NCI-H69 (cell line): Measurements from ENCODE around the gene FGA.
A peak's percentile ranks its signal among the peaks of the same experiment; 100 is the strongest.

ENCODE experiments used
- DNase-seq: peaks from one replicate; lab custom pipeline; 2025; lab: John Stamatoyannopoulos, UW

The FGA gene

DNA sequence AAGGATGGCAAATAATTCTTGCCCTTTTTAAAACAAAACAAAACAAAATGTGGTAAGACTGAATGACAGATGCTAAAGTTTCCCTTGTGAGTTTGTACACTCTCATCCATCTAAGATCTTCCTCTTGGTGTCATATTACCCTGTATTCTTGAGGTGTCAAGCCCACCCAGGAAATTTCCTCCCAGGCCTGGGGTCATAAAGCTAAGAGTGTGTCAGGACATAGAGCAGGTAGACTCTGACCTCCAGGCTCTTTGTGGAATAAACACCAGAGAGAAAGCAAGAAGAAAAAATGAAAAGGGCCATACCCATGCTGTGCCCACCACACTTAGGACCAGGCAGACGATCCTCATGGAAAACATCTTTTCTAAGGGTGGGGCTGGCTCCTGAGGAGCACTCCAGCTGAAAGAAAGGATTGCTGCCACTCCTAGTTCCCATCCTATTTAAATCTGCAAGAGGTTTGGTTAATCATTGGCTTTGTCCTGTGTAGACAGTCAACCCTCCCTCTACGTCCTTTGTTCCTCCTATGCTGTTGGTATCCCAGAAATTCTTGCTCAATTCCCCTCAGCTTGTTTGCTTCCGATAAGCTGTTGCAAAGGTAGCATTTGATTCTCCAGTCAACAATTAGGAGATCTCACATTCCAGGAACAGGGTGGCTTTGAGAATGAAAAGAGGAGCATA is at the start of gene FGA:
Gene FGA, minus strand, starts transcription at position 414 of the 678 bp plus-strand sequence. Its CDS starts 55 bp downstream, at position 359.
- DNase-seq = no peak

DNA sequence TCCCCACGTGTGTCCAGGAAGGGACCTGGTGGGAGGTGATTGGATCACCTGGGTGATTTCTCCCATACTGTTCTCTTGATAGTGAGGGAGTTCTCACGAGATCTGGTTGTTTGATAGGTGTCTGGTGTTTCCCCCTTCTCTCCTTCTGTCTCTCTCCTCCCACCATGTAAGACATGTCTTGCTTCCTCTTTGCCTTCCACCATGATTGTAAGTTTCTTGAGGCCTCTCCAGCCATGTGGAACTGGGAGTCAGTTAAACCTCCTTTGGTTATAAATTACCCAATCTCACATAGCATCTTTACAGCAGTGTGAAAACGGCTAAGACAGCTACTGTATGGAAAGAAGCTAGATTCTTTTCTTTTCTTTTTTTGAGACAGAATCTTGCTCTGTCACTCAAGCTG is 43.5 kb upstream of the FGA start:
- DNase-seq = no peak

DNA sequence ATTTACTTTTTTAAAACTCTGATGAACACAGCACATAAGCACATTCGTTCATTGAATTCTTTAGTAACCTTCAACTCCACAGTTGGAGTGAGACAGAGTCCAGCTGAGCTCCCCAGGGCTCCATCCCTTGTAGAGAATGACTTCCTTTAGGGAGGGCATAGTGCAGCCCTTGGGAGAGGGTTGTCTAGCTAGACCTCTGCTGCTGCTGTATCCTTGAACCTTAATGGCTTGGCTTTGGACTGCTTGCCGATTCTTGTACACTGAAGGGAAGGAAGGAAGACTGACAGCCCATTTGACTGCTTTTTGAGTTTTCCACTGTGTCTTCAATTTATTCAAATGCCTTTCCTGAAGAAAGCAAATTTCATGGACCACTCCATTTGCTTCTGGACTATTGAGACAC is 41.3 kb upstream of the FGA start:
- no peak for DNase-seq

DNA sequence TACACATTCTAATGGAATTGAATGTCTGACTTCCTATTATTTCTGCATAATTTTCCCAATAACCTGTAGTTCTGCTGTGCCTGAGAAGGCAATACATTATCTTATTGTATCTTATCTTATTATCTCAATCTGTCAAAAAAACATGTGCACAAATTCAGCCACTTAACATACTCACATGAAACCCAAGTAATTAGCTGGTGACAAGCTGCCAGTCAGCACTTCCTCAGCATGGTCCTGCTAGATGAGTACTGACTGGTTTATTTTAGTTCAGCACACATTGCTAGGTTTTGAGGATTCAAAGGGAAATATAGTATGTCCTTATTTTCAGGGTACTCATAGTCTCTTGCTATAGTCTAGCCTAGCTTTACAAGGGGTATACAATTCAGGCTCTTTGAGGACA is 39.8 kb upstream of the FGA start:
- no peak for DNase-seq

DNA sequence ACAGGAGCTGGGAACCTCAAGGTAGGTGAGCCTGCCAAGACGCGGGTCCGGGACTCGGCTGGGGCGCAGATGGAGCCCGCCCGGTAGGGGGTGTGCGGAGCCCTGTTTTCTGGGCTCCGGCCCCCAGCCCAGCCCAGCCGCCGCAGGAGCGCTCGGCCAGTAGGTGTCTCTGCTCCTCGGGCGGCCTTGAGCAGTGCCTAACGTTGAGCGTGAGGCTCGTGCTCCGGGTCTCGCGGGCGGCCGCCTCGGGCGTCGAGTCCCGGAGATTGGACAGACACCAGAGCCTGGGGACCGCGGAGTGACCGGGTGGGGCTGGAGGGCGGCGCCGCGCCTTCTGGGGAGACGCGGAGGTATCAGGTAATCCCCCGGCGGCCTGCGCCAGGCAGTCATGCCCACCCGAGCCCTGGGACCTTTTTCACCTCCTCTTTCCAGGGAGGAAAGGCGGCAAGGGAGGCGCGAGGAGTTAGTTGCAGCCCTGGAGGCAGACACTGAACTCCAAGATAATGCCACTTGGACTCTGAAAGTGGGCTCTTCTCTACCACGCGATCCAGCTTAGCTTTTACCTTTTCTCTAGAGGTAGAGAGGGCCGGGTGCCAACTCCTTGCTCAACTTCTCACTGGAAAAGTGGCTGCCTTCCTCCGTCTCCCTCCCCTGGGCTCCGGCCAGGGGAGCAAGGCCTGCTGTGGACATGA is 36.4 kb upstream of the FGA start:
- DNase-seq = peak; percentile 59

DNA sequence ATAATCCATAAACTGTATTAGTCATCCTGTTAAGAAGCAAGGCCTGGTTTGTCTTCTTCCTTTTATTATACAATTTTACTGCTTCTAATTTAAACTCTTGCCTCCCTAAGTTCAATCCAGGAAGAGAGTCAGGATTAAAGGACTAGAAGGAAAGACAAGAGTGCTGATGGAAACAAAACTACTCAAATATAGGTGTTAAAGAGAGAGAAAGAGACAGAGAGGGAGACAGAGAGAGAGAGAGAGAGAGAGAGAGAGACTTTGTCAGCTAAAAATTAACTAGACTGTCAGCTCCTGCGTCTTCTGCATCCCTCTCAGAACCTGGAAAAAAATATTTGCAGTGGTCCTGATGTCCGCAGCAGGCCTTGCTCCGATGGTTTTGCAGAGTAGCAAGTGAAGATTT is 35.4 kb upstream of the FGA start:
- DNase-seq = no peak

DNA sequence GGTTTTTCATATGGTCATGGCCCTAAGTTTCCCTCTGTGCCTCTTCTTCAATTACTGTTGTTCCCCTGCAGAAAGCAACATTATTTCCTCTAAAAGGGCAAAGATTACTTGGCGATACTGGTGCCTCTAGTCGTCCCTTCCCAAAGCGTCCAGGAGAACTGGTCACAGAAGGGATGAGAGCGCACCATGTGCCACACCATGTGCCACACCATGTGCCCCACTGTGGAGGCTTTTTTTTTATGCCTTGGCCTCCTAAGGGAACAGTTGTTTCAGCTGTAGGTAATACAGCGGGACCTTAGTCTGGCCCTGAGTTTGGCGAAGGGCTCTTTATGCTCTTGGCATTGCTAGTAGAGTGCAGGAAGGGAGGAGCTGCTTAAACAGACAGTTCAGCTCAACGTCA is 33.5 kb upstream of the FGA start:
- DNase-seq = no peak

DNA sequence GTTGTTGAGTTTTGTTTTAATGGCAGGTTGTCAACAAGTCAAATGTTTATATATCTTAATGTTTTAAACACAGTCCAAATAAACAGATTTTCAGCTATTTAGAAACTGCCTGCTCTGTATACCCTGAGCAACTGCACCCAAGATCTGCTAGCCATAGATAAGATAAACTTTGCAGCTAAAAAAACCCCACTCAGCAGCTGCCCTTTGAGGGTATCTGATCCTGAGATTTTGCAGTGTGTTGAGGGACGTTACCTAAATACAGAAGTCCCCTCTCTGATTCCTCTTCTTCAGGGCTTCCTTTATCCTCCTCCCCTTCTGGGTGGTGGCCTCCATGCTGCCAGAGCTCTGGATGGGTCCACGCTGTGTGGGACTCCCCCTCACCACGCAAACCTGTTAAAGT is 32.9 kb upstream of the FGA start:
- DNase-seq = no peak

DNA sequence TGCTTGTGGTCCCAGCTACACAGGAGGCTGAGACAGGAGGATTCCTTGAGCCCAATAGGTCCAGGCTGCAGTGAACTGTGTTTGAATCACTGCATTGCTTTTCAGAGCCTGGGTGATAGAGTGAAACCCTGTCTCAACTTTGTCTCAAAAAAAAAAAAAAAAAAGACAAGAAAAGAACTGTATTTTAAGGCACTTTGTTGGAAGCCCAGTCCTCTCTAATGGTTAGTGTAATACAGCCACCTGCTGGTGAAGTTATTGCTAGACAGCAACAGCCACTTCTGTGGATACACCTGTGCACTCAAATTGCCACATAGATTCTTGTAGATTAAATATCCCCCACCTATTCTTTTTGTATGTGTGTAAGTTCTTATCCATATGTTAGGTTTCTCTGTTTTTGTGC is 32.1 kb upstream of the FGA start:
- DNase-seq = peak; percentile 56

DNA sequence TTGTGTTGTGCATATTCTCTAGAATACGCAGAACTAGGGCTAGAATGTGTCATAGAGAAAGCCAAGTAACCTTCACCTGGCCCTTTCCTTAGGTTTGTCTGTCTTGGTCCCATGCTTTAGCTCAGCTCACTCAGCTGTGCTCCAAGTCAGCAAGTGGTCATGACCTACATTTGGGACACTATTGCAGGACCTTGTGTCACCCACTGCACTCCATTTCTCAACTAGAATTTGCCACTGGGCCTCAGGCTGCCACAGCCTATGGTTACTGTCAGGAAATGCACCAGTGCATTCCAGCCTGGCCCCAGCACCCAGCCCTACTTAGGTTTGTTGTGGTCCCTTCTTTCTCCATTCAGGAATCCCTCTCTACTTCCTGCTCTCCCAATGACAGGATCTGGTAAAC is 29.6 kb upstream of the FGA start:
- DNase-seq = no peak

DNA sequence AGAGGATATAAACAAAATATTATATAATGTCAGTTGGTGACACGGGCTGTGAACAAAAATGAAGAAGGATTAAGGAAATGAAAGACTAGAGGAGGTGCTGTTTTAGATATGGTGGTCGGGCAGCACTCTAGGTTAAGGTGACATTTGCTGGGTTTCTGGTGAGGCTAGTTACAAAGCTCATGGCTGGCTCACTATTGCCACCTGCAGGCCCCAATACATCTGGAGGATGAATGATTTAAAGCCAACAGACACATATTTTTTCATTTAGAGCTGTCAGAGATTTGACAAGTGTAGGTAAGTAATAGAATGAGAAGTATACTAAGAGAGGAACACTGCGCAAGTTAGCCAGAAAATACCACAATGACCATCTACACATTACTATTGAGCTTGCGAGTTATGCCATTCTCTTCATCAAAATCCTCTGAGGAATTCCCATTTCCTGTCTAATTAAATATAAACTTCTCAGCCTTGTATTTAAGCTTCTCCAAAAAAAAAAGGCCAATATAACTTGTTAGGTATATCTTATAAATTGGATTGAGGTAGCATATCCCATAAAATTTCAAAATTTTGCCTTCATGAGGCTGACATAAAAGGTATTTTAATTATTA is 28.3 kb upstream of the FGA start:
- DNase-seq = peak; percentile 41

DNA sequence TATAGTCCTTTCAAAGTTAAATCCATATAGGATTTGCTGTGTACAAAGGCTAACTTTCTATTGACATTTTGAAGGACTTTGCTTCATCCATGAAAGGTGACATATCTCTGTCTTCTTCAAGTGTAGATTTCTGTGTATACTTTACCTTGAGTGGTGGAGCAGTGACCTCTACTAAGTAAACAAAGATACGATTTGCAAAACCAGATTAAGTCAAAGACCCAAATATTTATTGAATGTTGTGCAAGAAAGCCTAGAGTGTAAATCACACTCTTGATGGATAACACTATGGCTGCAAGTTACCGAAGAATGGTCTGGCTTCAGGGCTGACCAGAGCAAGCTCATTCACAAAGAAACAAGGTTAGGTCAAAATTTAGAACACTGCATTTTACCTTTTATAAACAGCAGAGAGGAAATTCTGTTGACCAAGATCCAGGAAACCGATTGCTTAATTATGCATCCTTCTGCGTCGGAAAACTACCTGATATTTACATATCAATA is 27.3 kb upstream of the FGA start:
- DNase-seq = no peak

DNA sequence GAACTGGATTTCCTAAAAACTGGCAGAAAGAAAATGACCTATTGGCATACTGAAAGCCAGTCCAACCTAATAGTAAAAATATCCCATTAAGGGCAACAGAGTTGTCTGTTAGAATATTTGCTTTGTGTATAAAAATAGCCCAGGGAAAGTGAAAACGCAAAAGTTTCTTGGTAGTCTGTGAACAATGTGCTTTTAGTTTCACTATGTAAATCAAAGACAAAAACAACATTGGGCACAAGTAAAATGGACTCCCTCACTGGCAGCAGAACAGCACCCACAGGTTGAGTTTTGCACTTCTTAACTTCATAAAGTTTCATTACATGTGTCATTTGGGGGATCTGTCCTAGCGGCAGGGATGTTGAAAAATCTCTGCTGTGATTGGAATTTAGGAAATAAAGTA is 26.2 kb upstream of the FGA start:
- DNase-seq = no peak

DNA sequence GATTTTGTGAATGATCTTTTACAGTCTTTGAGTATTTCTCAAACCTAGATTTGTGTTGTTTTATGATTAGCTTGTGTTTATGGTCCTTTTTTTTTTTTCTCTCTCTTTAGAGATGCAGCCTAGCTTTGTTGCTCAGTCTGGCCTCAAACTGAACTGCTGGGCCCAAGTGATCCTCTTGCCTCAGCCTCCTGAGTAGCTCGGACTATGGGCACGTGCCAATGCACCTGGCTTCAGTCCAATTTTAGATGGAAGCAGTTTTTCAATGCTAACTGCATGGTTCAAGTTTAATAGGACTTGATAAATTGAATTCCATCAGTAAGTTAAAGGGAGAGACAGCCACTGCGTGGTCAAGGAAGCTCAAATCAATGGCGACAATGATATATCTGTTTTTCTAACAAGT is 25.7 kb upstream of the FGA start:
- DNase-seq = no peak

DNA sequence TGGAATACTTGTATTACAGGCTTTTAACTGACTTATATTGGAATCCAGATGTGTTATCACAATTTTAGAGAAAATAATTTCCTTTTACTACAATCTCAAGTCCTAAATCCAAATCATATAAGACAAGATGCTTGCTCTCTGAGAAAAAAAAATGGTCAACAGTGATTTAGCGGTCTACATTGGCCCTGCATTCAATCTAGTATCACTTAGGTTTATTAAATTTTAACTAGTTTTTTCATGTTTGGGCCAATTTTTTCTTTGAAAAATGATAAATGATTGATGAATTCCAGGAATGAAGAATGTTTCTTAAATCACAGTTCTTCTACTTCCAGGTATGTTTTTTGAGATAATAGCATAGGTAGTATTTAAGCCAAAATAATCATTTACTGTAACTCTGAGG is 24.7 kb upstream of the FGA start:
- no peak for DNase-seq

DNA sequence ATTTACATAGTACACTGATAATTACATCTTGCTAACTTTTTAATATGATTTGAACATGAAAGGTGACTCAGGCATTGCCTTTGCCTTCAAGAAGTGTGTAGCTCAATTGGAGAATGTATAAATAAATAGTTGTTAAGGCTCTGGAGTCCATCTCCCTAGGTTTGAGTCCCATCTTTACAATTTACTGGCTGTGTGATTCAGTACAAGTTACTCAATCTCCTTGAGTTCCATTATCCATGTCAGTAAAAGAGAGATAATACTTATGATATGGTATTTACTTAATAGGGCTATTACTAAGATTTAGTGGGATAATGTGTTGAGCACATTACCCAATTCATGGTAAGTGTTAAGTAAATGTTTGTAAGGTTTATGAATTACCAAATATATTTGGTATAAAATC is 23.8 kb upstream of the FGA start:
- DNase-seq = no peak

DNA sequence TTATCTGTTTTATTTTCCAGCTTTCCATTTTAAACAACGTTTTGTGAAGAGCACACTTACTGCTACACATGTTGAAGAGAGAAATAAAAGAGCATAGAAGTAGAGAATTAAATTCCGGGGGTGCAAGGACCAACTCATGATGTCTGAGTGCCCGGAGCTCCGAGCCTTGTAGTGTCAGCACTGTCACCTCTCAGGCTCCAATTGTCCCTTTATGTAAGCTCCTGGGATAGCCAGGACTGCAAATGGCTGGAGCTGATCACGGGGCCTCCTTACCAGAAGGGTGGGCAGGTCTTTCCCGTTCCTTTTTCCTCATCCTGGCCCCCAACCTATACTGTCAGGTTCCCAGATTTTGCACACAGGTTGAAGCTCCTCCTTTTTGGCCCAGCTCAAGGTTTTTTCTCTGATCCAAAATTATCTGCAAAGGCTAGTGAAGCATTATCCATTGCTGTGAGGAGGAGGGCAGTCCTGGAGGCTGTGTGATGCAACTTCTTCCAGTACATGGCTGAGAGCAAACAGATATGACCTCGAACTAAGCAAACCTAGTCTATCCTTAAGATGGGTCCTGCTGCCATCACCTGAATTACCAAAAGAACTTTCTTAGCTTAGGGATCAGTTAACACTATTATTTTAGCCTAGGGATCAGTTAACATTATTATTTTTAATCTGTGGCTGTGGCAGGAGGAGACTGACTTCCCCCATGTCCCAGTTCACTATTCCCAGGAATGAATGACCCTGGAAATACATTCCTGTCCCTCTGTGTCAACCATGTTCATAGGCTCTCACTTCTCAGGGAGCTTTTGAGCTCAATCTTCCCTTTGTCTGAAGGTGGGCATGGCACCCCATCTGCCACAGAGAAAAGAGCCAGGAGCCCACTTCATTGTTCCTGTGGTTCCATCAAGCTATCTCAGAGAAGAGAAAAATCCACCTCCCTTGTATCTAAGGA is 22.2 kb upstream of the FGA start, which contains the start of gene FGG:
Gene FGG, minus strand, starts transcription at position 185 of the 943 bp plus-strand sequence. Its CDS starts 47 bp downstream, at position 138.
- no peak for DNase-seq

DNA sequence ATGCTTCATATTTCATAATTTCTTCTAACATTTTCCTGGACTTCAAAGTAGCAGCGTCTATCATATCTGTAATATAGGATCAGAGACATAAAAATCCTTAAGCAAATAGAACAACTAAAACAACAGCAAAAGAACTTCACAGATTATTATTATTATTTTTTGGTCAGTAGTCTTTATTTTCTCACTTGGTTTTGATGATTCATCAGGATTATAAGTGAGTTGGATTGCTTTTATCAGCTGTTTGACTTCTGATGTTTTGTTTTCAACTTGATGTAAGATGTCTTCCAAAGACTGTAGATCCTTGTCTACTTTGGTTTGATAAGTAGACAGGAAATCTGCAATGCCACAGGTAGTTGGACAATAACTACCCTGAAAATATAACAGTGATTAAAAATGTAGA is 21.3 kb upstream of the FGA start:
- no peak for DNase-seq

DNA sequence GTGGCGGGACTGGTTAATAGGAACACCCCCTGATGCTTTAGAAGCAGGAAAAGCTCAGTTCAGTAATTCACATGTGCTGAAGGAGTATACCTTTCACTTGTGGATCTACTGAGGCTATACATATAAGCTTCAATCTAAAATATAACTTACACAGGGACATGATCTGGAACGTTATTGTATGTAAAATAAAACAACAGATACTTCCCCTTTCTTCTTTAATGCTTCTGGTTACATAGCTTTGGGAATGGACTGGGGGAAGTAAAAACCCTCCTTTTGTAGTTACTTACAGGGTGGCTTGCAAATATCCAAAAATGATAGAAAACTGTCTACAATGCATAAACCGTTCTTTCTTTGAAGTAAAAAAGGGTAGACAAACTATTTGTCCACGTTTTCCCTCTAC is 20.0 kb upstream of the FGA start:
- DNase-seq = no peak

DNA sequence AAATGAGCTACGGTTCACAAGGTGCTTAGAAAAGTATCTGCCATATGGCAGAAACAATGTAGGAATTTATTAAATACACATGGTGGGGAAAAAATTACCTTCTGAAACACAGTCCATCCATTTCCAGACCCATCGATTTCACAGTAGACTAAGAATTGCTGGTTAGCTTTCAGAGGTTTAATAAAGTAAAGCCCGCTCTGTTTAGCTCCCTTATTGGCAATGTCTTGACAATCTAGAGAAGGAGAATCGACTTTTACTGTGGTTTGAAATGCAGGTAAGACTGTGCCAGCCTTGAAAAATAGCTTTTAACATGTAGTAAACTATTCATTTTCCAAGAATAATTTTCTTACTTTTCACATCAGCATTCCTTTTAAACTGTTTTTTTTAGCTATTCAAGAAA is 19.0 kb upstream of the FGA start:
- no peak for DNase-seq

DNA sequence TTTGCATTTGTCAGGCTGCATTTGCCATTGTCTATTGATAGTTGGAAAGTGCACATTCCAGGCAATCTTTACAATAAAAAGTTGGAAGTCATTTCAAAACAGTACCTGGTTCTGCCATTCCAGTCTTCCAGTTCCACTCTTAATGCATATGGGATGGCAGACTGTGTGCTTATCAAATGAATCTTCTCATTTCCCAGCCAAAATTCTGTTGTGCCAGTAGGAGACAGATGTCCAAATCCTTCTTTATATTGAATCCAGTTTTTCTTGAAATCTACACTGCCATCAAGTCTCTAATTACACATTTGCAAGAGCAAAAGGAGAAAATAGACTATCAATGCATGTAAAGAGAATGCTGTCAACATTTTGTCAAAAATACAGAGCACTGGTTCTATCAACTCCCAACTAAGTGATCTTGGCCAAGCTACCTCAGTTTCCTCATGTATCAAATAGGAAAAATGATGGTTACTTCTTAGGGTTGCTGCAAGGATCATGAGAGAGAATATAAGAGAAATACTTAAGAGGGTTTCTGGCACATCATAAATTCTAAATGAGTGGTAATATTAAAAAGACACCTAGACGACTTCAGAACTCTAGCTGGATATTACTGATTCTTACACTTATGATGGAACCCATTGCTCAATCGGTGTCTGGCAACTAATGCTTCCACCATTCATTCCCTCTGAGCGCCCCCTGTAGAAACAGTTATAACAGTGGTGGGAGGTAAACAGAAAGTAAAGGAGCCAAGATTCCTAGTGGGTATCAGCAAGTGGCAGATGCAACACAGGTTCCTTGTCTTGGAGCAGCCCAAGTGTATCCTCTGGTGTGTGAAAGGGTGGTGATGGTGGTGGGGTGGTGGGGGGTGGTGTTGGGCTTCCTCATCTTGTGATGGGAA is 18.1 kb upstream of the FGA start:
- DNase-seq = no peak
